Loucy (cell line): ENCODE data around the gene ZNF280B.

Experiments
- EZH2phosphoT487 ChIP-seq: fragments of 200-600 bp; IDR thresholded peaks from 2 replicates; pipeline ENCODE4 v1.6.1; 2018; ENCODE audit warnings: antibody characterized with exemption, mild to moderate bottlenecking, moderate library complexity, borderline replicate concordance
- TF ChIP-seq, protein P1 (sequence below): fragments of 200-600 bp; sonication (generic); conservative IDR thresholded peaks from 2 replicates; pipeline ENCODE4 v1.5.1; 2014; ENCODE audit warnings: mild to moderate bottlenecking, antibody characterized with exemption, low read length

DNA sequence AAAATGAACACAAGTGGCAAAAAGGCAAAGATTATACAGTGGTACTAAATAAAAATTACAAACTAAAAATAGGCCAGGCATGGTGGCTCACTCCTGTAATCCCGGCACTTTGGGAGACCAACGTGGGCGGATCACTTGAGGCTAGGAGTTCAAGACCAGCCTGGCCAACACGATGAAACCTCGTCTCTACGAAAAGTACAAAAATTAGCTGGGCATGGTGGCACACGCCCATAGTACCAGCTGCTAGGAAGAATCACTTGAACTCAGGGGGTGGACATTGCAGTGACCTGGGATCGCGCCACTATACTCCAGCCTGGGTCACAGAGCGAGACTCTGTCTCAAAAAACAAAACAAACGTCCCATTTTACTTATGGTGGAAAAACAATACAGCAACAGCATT, 24.5 kb downstream of the ZNF280B start:
- TF ChIP-seq, protein P1, sequence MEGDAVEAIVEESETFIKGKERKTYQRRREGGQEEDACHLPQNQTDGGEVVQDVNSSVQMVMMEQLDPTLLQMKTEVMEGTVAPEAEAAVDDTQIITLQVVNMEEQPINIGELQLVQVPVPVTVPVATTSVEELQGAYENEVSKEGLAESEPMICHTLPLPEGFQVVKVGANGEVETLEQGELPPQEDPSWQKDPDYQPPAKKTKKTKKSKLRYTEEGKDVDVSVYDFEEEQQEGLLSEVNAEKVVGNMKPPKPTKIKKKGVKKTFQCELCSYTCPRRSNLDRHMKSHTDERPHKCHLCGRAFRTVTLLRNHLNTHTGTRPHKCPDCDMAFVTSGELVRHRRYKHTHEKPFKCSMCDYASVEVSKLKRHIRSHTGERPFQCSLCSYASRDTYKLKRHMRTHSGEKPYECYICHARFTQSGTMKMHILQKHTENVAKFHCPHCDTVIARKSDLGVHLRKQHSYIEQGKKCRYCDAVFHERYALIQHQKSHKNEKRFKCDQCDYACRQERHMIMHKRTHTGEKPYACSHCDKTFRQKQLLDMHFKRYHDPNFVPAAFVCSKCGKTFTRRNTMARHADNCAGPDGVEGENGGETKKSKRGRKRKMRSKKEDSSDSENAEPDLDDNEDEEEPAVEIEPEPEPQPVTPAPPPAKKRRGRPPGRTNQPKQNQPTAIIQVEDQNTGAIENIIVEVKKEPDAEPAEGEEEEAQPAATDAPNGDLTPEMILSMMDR = no peak
- TF ChIP-seq EZH2phosphoT487 = no peak
